GM19035 (cell line): ENCODE measurements around the gene LPAR6.
"Not testable (repeated sequence)": the region's sequence is repeated elsewhere in the genome, so short reads cannot be mapped to it uniquely, and the experiment has no call there.

ENCODE experiments used
- ATAC-seq: cut with Tn5 transposase; IDR thresholded peaks from one replicate; pipeline ENCODE4 v1.9.1; 2021; ENCODE audit not compliant: unreplicated experiment

LPAR6 gene

GRCh38 chr13:48412881-48413351 is at the start of gene LPAR6:
Gene LPAR6 (minus strand): TSS chr13:48413113. CDS start chr13:48412423, 690 bp downstream.
- no peak for ATAC-seq

GRCh38 chr13:48457578-48458242 is 44.8 kb upstream of the LPAR6 start:
- ATAC-seq: no peak

GRCh38 chr13:48456546-48456945 is 43.6 kb upstream of the LPAR6 start:
- no peak for ATAC-seq

- not testable (repeated sequence) for ATAC-seq
These were observed 38.3 kb upstream of the LPAR6 start for GRCh38 chr13:48451196-48451595.

- ATAC-seq: no peak
These were observed 36.7 kb upstream of the LPAR6 start for GRCh38 chr13:48449656-48450055.

- no peak for ATAC-seq
These were observed 36.2 kb upstream of the LPAR6 start for GRCh38 chr13:48448959-48449614.

- no peak for ATAC-seq
These were observed 35.5 kb upstream of the LPAR6 start for GRCh38 chr13:48448285-48448958.

GRCh38 chr13:48446464-48446863 is 33.6 kb upstream of the LPAR6 start:
- ATAC-seq: no peak

- ATAC-seq: no peak
These were observed 30.7 kb upstream of the LPAR6 start for GRCh38 chr13:48443442-48444208.

GRCh38 chr13:48437371-48437770 is 24.5 kb upstream of the LPAR6 start:
- ATAC-seq: no peak

GRCh38 chr13:48436661-48437288 is 23.9 kb upstream of the LPAR6 start:
- no peak for ATAC-seq

GRCh38 chr13:48434200-48434599 is 21.3 kb upstream of the LPAR6 start:
- no peak for ATAC-seq

- ATAC-seq: no peak
These were observed 19.2 kb upstream of the LPAR6 start for GRCh38 chr13:48431987-48432615.

GRCh38 chr13:48431431-48431830 is 18.5 kb upstream of the LPAR6 start:
- ATAC-seq: no peak

GRCh38 chr13:48429886-48430285 is 17.0 kb upstream of the LPAR6 start:
- peak; percentile 78 for ATAC-seq

GRCh38 chr13:48429036-48429435 is 16.1 kb upstream of the LPAR6 start:
- no peak for ATAC-seq

- not testable (repeated sequence) for ATAC-seq
These were observed 13.9 kb upstream of the LPAR6 start for GRCh38 chr13:48426755-48427298.

GRCh38 chr13:48426052-48426451 is 13.1 kb upstream of the LPAR6 start:
- ATAC-seq: no peak

- no peak for ATAC-seq
These were observed 11.3 kb upstream of the LPAR6 start for GRCh38 chr13:48424212-48424611.

GRCh38 chr13:48422003-48422402 is 9.1 kb upstream of the LPAR6 start:
- not testable (repeated sequence) for ATAC-seq
